Neural progenitor cell (in vitro differentiated cells): Measurements from ENCODE around the gene GATAD2B. TPM values are rescaled to one million over a fixed set of nuclear protein-coding genes. Genes with fewer than 3 reads are reported as not detected.
"Not testable (repeated sequence)": the region's sequence is repeated elsewhere in the genome, so short reads cannot be mapped to it uniquely, and the experiment has no call there.

Source experiments
- DNase-seq: peaks from one replicate; pipeline ENCODE4 v3.0.0-alpha.2; 2016; ENCODE audit warnings: low spot score
- H2AFZ ChIP-seq: fragments of 200-600 bp; sonication (generic); replicated peaks from 2 replicates; pipeline ENCODE4 v1.6.1; 2016; ENCODE audit warnings: antibody characterized with exemption
- H3F3A ChIP-seq: fragments of 200-600 bp; sonication (generic); 2 replicates; pipeline ENCODE4 v1.6.1; 2016; ENCODE audit warnings: antibody characterized with exemption, low read depth
- H3K27ac ChIP-seq: fragments of 200-600 bp; sonication (generic); 2 replicates; pipeline ENCODE4 v1.5.1; 2016; ENCODE audit warnings: mild to moderate bottlenecking
- H3K27me3 ChIP-seq: fragments of 200-600 bp; sonication (generic); 2 replicates; pipeline ENCODE4 v1.6.1; 2016; ENCODE audit warnings: mild to moderate bottlenecking, moderate library complexity
- H3K36me3 ChIP-seq: fragments of 200-600 bp; sonication (generic); 2 replicates; pipeline ENCODE4 v1.5.1; 2016
- H3K4me1 ChIP-seq: fragments of 200-600 bp; sonication (generic); 2 replicates; pipeline ENCODE4 v1.6.1; 2016; ENCODE audit warnings: mixed run types
- H3K4me2 ChIP-seq: fragments of 200-600 bp; sonication (generic); 2 replicates; pipeline ENCODE4 v1.6.1; 2016
- H3K4me3 ChIP-seq: fragments of 200-600 bp; sonication (generic); 2 replicates; pipeline ENCODE4 v1.5.1; 2016
- H3K79me2 ChIP-seq: fragments of 200-600 bp; sonication (generic); 2 replicates; pipeline ENCODE4 v1.6.1; 2016; ENCODE audit warnings: low read depth
- H3K9ac ChIP-seq: fragments of 200-600 bp; sonication (generic); 2 replicates; pipeline ENCODE4 v1.6.1; 2016
- H3K9me3 ChIP-seq: fragments of 200-600 bp; sonication (generic); 2 replicates; pipeline ENCODE4 v1.5.1; 2016; ENCODE audit warnings: low read depth
- H4K20me1 ChIP-seq: fragments of 200-600 bp; sonication (generic); 2 replicates; pipeline ENCODE4 v1.6.1; 2016; ENCODE audit warnings: low read depth
- H3K27ac Mint-ChIP-seq: 3 replicates; pipeline ENCODE4 v1.8.0; 2021; ENCODE audit warnings: mixed read lengths
- H3K27me3 Mint-ChIP-seq: 2 replicates; pipeline ENCODE4 v1.8.0; 2022; ENCODE audit warnings: low read depth, mild to moderate bottlenecking, inconsistent platforms, moderate library complexity, mixed read lengths; ENCODE audit not compliant: insufficient read depth
- H3K36me3 Mint-ChIP-seq: 3 replicates; pipeline ENCODE4 v1.8.0; 2021; ENCODE audit warnings: mixed read lengths
- H3K4me1 Mint-ChIP-seq: 3 replicates; pipeline ENCODE4 v1.8.0; 2021; ENCODE audit warnings: mixed read lengths
- H3K4me3 Mint-ChIP-seq: 3 replicates; pipeline ENCODE4 v1.8.0; 2021; ENCODE audit warnings: mild to moderate bottlenecking, moderate library complexity, mixed read lengths
- H3K9me3 Mint-ChIP-seq: 3 replicates; pipeline ENCODE4 v1.8.0; 2020; ENCODE audit warnings: mixed read lengths
- CTCF ChIP-seq: fragments of 200-600 bp; sonication (generic); IDR thresholded peaks from 2 replicates; pipeline ENCODE4 v1.5.1; 2017; ENCODE audit warnings: antibody characterized with exemption, mild to moderate bottlenecking
- EZH2 ChIP-seq: fragments of 200-600 bp; sonication (generic); IDR thresholded peaks from 2 replicates; pipeline ENCODE4 v1.6.1; 2017; ENCODE audit warnings: antibody characterized with exemption, mild to moderate bottlenecking, moderate library complexity
- EZH2phosphoT487 ChIP-seq: fragments of 200-600 bp; sonication (generic); IDR thresholded peaks from 2 replicates; pipeline ENCODE4 v1.6.1; 2017; ENCODE audit warnings: antibody characterized with exemption
- total RNA-seq: library from RNA; depleted of rRNA; stranded (reverse); fragments of >200 nt; gene quantifications from 2 replicates; pipeline ENCODE4 v1.2.3, GENCODE V29; 2015; ENCODE audit warnings: low replicate concordance

Gene GATAD2B
- total RNA-seq, 1 donor from 2014 or later: 14.8 TPM

GRCh38 chr1:153845158-153845557 lies 77.6 kb downstream of the GATAD2B start:
- H3K27ac Mint-ChIP-seq: no peak overlapping the region
- H3K36me3 ChIP-seq: no peaks in the 10 kb centered on the region
- H3K27me3 ChIP-seq: no peaks in the 10 kb centered on the region
- no peak overlapping the region for H3K27ac ChIP-seq
- no peaks in the 10 kb centered on the region for H3K4me1 Mint-ChIP-seq
- H3K79me2 ChIP-seq: peaks cover 88% of the 10 kb centered on the region
- H3F3A ChIP-seq: peaks cover 24% of the 10 kb centered on the region
- no peaks in the 10 kb centered on the region for H3K9me3 Mint-ChIP-seq
- no peaks in the 10 kb centered on the region for H3K4me1 ChIP-seq
- H3K27me3 Mint-ChIP-seq: no peaks in the 10 kb centered on the region
- H3K9ac ChIP-seq: no peak overlapping the region
- H3K4me2 ChIP-seq: no peak overlapping the region
- no peak overlapping the region for H3K4me3 Mint-ChIP-seq
- DNase-seq: no peak
- peaks cover 45% of the 10 kb centered on the region for H4K20me1 ChIP-seq
- H2AFZ ChIP-seq: no peak overlapping the region
- H3K9me3 ChIP-seq: no peaks in the 10 kb centered on the region
- peaks cover 17% of the 10 kb centered on the region for H3K36me3 Mint-ChIP-seq
- no peak overlapping the region for H3K4me3 ChIP-seq
- TF ChIP-seq CTCF: no peak
- no peak for TF ChIP-seq EZH2
- no peak for TF ChIP-seq EZH2phosphoT487

- H3K27me3 Mint-ChIP-seq, H3K4me3 ChIP-seq, H3K4me1 Mint-ChIP-seq, H3K4me2 ChIP-seq, H3K27me3 ChIP-seq, H3K4me3 Mint-ChIP-seq, H3K9me3 Mint-ChIP-seq, H3K9me3 ChIP-seq, H3K27ac Mint-ChIP-seq, DNase-seq, H3K27ac ChIP-seq, H3K9ac ChIP-seq, H3K4me1 ChIP-seq, H3K36me3 ChIP-seq, H2AFZ ChIP-seq: not testable (repeated sequence)
- peaks cover 16% of the 10 kb centered on the region for H3K36me3 Mint-ChIP-seq
- peaks cover 24% of the 10 kb centered on the region for H3F3A ChIP-seq
- H4K20me1 ChIP-seq: peaks cover 41% of the 10 kb centered on the region
- H3K79me2 ChIP-seq: peaks cover 88% of the 10 kb centered on the region
Measured at GRCh38 chr1:153844349-153844748, 78.4 kb downstream of the GATAD2B start.

GRCh38 chr1:153842006-153842471 lies 80.7 kb downstream of the GATAD2B start:
- Histone ChIP-seq H3K36me3 (no peaks in the 10 kb centered on the region), H3K27ac (no peak overlapping the region), H3K4me3 (no peak overlapping the region), H3K9ac (no peak overlapping the region), H3K27me3 (no peaks in the 10 kb centered on the region), H3K4me1 (no peaks in the 10 kb centered on the region), H2AFZ (no peak overlapping the region), H3K9me3 (no peaks in the 10 kb centered on the region), H3K79me2 (peaks cover 87% of the 10 kb centered on the region), H4K20me1 (peaks cover 48% of the 10 kb centered on the region), H3F3A (peaks cover 11% of the 10 kb centered on the region), H3K4me2 (no peak overlapping the region)
- Mint-ChIP-seq H3K27me3 (no peaks in the 10 kb centered on the region), H3K9me3 (no peaks in the 10 kb centered on the region), H3K4me3 (no peak overlapping the region), H3K36me3 (peaks cover 13% of the 10 kb centered on the region), H3K27ac (no peak overlapping the region), H3K4me1 (no peaks in the 10 kb centered on the region)
- no peak for TF ChIP-seq EZH2
- no peak for TF ChIP-seq EZH2phosphoT487
- no peak for TF ChIP-seq CTCF
- DNase-seq: no peak

- Histone ChIP-seq H3K4me3 (no peak overlapping the region), H3K4me1 (no peaks in the 10 kb centered on the region), H4K20me1 (peaks cover 53% of the 10 kb centered on the region), H3F3A (peaks cover 11% of the 10 kb centered on the region), H3K27ac (no peak overlapping the region), H3K9ac (no peak overlapping the region), H3K79me2 (peaks cover 87% of the 10 kb centered on the region), H3K36me3 (no peaks in the 10 kb centered on the region), H2AFZ (no peak overlapping the region), H3K9me3 (no peaks in the 10 kb centered on the region), H3K4me2 (no peak overlapping the region), H3K27me3 (no peaks in the 10 kb centered on the region)
- Mint-ChIP-seq H3K4me3 (no peak overlapping the region), H3K27me3 (no peaks in the 10 kb centered on the region), H3K36me3 (peaks cover 13% of the 10 kb centered on the region), H3K4me1 (no peaks in the 10 kb centered on the region), H3K9me3 (no peaks in the 10 kb centered on the region), H3K27ac (no peak overlapping the region)
- TF ChIP-seq CTCF (no peak), EZH2 (no peak)
- DNase-seq: no peak
Measured at GRCh38 chr1:153841463-153841994, 81.2 kb downstream of the GATAD2B start.

GRCh38 chr1:153840774-153841173 lies 82.0 kb downstream of the GATAD2B start:
- not testable (repeated sequence) for H3K9me3 Mint-ChIP-seq, H3K4me2 ChIP-seq, H3K9me3 ChIP-seq, H3K27me3 Mint-ChIP-seq, H2AFZ ChIP-seq, DNase-seq, H3K27me3 ChIP-seq, H3K4me3 ChIP-seq, H3K4me3 Mint-ChIP-seq, H3K9ac ChIP-seq, H3K36me3 ChIP-seq, H3K27ac ChIP-seq, H3K4me1 ChIP-seq, H3K27ac Mint-ChIP-seq, H3K4me1 Mint-ChIP-seq
- H3K79me2 ChIP-seq: peaks cover 89% of the 10 kb centered on the region
- peaks cover 11% of the 10 kb centered on the region for H3F3A ChIP-seq
- peaks cover 56% of the 10 kb centered on the region for H4K20me1 ChIP-seq
- H3K36me3 Mint-ChIP-seq: peaks cover 13% of the 10 kb centered on the region

- not testable (repeated sequence) for H3K27me3 Mint-ChIP-seq, H3K4me3 Mint-ChIP-seq, H3K36me3 ChIP-seq, H3K27ac Mint-ChIP-seq, H3K4me1 ChIP-seq, H3K27me3 ChIP-seq, H3K9me3 Mint-ChIP-seq, H3K36me3 Mint-ChIP-seq, H2AFZ ChIP-seq, H3K4me1 Mint-ChIP-seq, H3K9me3 ChIP-seq, H3K4me3 ChIP-seq, H3K9ac ChIP-seq, DNase-seq, H3K4me2 ChIP-seq, H3F3A ChIP-seq, H3K27ac ChIP-seq
- peaks cover 66% of the 10 kb centered on the region for H4K20me1 ChIP-seq
- H3K79me2 ChIP-seq: peaks cover 94% of the 10 kb centered on the region
Measured at GRCh38 chr1:153833968-153834367, 88.8 kb downstream of the GATAD2B start.
